A673 (cell line): Measurements from ENCODE around the gene ERC1. TPM values are rescaled to one million over a fixed set of nuclear protein-coding genes. Genes with fewer than 3 reads are reported as not detected.

Source experiments
- BruUV-seq: library from RNA; stranded (reverse); fragments of 400-500 nt; replicated peaks from 2 replicates; lab custom pipeline; 2021; lab: Mats Ljungman, UMichigan
- CTCF ChIA-PET: fragments of 300-600 bp; sonication (Branson Sonifier 250); formaldehyde crosslinking; loops from one replicate; lab custom pipeline; 2022; ENCODE audit warnings: antibody characterized with exemption; lab: Charles Lee
- POLR2A ChIA-PET: fragments of 300-600 bp; sonication (Branson Sonifier 250); formaldehyde crosslinking; loops from one replicate; lab custom pipeline; 2022; ENCODE audit warnings: antibody characterized with exemption; ENCODE audit not compliant: low non-redundant PET; lab: Charles Lee
- DNase-seq: peaks from one replicate; pipeline ENCODE4 v3.0.0-alpha.2; 2015; ENCODE audit warnings: low spot score
- H3K27ac ChIP-seq: fragments of 200-600 bp; sonication (generic); 2 replicates; pipeline ENCODE4 v1.5.1; 2016; ENCODE audit warnings: mixed run types, low read depth, mild to moderate bottlenecking, mixed read lengths, antibody characterized with exemption, low read length; ENCODE audit not compliant: poor library complexity, severe bottlenecking
- H3K27me3 ChIP-seq: fragments of 200-600 bp; sonication (generic); replicated peaks from 2 replicates; pipeline ENCODE4 v1.6.1; 2017; ENCODE audit warnings: mixed run types, low read depth, mild to moderate bottlenecking, mixed read lengths, antibody characterized with exemption, low read length; ENCODE audit not compliant: insufficient read depth, poor library complexity
- H3K36me3 ChIP-seq: fragments of 200-600 bp; sonication (generic); 2 replicates; pipeline ENCODE4 v1.6.1; 2016; ENCODE audit warnings: mixed run types, mild to moderate bottlenecking, mixed read lengths, antibody characterized with exemption, low read length; ENCODE audit not compliant: insufficient read depth, poor library complexity, severe bottlenecking
- H3K4me1 ChIP-seq: fragments of 200-600 bp; sonication (generic); 2 replicates; pipeline ENCODE4 v1.6.1; 2017; ENCODE audit warnings: mixed run types, mild to moderate bottlenecking, mixed read lengths, antibody characterized with exemption, low read length; ENCODE audit not compliant: insufficient read depth, poor library complexity, severe bottlenecking
- H3K4me3 ChIP-seq: fragments of 200-600 bp; sonication (generic); 2 replicates; pipeline ENCODE4 v1.5.1; 2016; ENCODE audit warnings: low read depth, mixed run types, mild to moderate bottlenecking, mixed read lengths, low read length; ENCODE audit not compliant: poor library complexity, severe bottlenecking
- H3K9me3 ChIP-seq: fragments of 200-600 bp; sonication (generic); 2 replicates; pipeline ENCODE4 v1.6.1; 2016; ENCODE audit warnings: mixed run types, low read depth, mild to moderate bottlenecking, mixed read lengths, antibody characterized with exemption, low read length; ENCODE audit not compliant: poor library complexity, severe bottlenecking
- CTCF ChIP-seq: fragments of 300-800, 200-600 bp; sonication (generic); conservative IDR thresholded peaks from 2 replicates; pipeline ENCODE4 v1.5.1; 2017; ENCODE audit warnings: low read depth, mild to moderate bottlenecking, antibody characterized with exemption, low read length, moderate library complexity, mixed read lengths
- EZH2 ChIP-seq: fragments of 200-600 bp; sonication (generic); IDR thresholded peaks from 2 replicates; pipeline ENCODE4 v1.6.1; 2017; ENCODE audit warnings: borderline replicate concordance, low read depth, mild to moderate bottlenecking, mixed read lengths, antibody characterized with exemption, low read length; ENCODE audit not compliant: poor library complexity, severe bottlenecking
- intact Hi-C: fragments of 100-400 bp; cut with micrococcal nuclease; formaldehyde crosslinking; loops from one replicate; pipeline ENCODE4 v1.10.0; 2022; ENCODE audit not compliant: unreplicated experiment
- total RNA-seq: library from RNA; stranded (reverse); gene quantifications from 2 replicates; pipeline ENCODE4 v1.2.3, GENCODE V29; 2021

ERC1 gene
- total RNA-seq, 1 experiment from 2014 or later, result 60.7 TPM

DNA sequence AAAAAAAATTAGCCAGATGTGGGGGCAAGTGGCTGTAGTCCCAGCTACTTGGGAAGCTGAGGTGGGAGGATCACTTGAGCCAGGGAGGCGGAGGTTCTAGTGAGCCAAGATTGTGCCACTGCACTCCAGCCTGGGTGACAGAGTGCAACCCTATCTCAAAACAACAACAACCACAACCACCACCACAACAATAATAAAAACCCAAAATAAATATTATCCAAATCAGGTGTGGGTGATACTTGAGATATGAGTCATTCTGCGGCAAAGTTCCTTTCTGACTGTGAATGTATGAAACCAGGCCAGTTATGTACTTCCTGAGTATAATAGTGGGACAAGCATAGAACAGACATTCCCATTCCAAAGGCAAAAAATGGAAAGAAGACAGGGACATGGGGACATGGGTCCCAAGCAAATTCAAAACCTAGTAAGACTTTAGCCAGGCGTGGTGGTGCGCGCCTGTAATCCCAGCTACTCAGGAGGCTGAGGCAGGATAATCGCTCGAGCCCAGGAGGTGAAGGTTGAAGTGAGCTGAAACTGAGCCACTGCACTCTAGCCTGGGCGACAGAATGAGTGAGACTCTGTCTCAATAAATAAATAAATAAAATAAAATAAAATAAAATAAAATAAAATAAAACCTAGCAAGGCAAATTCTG lies 9.7 kb upstream of the ERC1 start:
- Histone ChIP-seq H3K27me3 (no peaks in the 10 kb centered on the region), H3K9me3 (no peaks in the 10 kb centered on the region), H3K36me3 (no peaks in the 10 kb centered on the region), H3K4me3 (no peak overlapping the region), H3K4me1 (no peaks in the 10 kb centered on the region), H3K27ac (no peak overlapping the region)
- DNase-seq, result no peak
- CTCF ChIA-PET, result no interaction called here
- BruUV-seq, result no TSS peak
- TF ChIP-seq EZH2 (no peak), CTCF (no peak)
- POLR2A ChIA-PET, result no interaction called here
- intact Hi-C loops, result no loop called here

- Histone ChIP-seq H3K36me3 (no peaks in the 10 kb centered on the region), H3K9me3 (no peaks in the 10 kb centered on the region), H3K4me3 (no peak overlapping the region), H3K27me3 (no peaks in the 10 kb centered on the region), H3K27ac (no peak overlapping the region), H3K4me1 (no peaks in the 10 kb centered on the region)
- no TSS peak for BruUV-seq
- TF ChIP-seq EZH2 (no peak), CTCF (no peak)
- no peak for DNase-seq
- POLR2A ChIA-PET, result interaction anchor here (0.5 kb wide), 1 partner anchor 11 kb away, joined by 3 read pairs; no protein-coding TSS in a partner anchor
- CTCF ChIA-PET, result no interaction called here
- intact Hi-C loops, result no loop called here
These were observed 9.1 kb upstream of the ERC1 start for GRCh38 chr12:981961-982360.

DNA sequence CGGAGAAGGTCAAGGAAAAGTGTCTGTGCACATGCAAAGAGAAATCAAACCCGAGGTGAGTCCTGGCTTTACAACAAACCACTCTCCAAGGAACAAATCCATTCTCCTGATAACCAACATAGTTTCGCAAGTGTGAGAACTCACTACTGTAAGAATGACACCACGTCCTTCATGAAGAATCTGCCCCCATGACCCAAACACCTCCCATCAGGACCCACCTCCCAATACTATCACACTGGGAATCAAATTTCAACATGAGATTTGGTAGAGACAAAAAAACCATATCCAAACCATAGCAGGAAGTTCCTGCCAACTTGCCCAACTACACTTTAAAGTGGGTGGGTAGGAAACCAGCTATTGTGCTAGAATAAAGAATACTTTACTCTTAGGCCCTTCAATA lies 2.4 kb upstream of the ERC1 start:
- BruUV-seq, result no TSS peak
- intact Hi-C loops, result loop anchor here (5.0 kb wide), 1 partner anchor 104 kb away; no protein-coding TSS in a partner anchor
- Histone ChIP-seq H3K9me3 (no peaks in the 10 kb centered on the region), H3K4me3 (peak overlapping the region; percentile 80), H3K27me3 (no peaks in the 10 kb centered on the region), H3K36me3 (no peaks in the 10 kb centered on the region), H3K27ac (no peak overlapping the region), H3K4me1 (peaks cover 27% of the 10 kb centered on the region)
- ChIA-PET POLR2A (interaction anchor here (0.6 kb wide), 1 partner anchor 82 kb away, joined by 4 read pairs; no protein-coding TSS in a partner anchor), CTCF (interaction anchor here (1.2 kb wide), 1 partner anchor 39 kb away, joined by 4 read pairs; the partner anchor contains the start of gene RAD52)
- no peak for TF ChIP-seq CTCF
- no peak for TF ChIP-seq EZH2
- no peak for DNase-seq
